T-helper 2 cell treated with Interferon-gamma antibody and Interleukin-4, amounts not matched to agents 100 ng/mL and 5 ng/mL, for 36 hours (primary cell): ENCODE data around the gene RIPK4. TPM values are rescaled to one million over a fixed set of nuclear protein-coding genes. Genes with fewer than 3 reads are reported as not detected.
"Not testable (repeated sequence)": the region's sequence is repeated elsewhere in the genome, so short reads cannot be mapped to it uniquely, and the experiment has no call there.

Experiments
- intact Hi-C: fragments of 100-400 bp; cut with micrococcal nuclease; formaldehyde crosslinking; loops from one replicate; pipeline ENCODE4 v1.15.1; 2023
- total RNA-seq: library from RNA; stranded (reverse); gene quantifications from 2 replicates; pipeline ENCODE4 v1.2.3, GENCODE V29; 2022

RIPK4 gene
- total RNA-seq, 1 donor from 2014 or later = not detected

GRCh38 chr21:41795726-41796125 is 28.9 kb upstream of the RIPK4 start:
- intact Hi-C loops = no loop called here

DNA sequence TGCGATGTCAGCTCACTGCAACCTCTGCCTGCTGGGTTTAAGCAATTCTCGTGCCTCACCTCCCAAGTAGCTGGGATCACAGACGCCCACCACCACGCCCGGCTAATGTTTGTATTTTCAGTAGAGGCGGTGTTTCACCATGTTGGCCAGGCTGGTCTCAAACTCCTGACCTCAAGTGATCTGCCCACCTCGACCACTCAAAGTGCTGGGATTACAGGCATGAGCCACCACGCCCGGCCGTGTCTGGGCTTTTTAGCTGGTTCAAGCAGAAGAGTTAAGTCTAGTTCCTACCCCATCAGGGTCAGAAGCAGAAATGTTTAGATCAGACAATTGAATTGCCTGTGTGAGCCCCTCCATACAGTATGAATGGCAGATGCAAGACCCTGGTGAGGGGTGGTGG is 27.7 kb upstream of the RIPK4 start:
- intact Hi-C loops = no loop called here

- intact Hi-C loops = no loop called here
These were observed 25.9 kb upstream of the RIPK4 start for GRCh38 chr21:41792711-41793110.

- intact Hi-C loops = no loop called here
These were observed 19.7 kb upstream of the RIPK4 start for GRCh38 chr21:41786509-41786987.

- intact Hi-C loops = not testable (repeated sequence)
These were observed 18.4 kb upstream of the RIPK4 start for GRCh38 chr21:41785262-41785661.

- intact Hi-C loops = no loop called here
These were observed 17.7 kb upstream of the RIPK4 start for GRCh38 chr21:41784456-41785102.

DNA sequence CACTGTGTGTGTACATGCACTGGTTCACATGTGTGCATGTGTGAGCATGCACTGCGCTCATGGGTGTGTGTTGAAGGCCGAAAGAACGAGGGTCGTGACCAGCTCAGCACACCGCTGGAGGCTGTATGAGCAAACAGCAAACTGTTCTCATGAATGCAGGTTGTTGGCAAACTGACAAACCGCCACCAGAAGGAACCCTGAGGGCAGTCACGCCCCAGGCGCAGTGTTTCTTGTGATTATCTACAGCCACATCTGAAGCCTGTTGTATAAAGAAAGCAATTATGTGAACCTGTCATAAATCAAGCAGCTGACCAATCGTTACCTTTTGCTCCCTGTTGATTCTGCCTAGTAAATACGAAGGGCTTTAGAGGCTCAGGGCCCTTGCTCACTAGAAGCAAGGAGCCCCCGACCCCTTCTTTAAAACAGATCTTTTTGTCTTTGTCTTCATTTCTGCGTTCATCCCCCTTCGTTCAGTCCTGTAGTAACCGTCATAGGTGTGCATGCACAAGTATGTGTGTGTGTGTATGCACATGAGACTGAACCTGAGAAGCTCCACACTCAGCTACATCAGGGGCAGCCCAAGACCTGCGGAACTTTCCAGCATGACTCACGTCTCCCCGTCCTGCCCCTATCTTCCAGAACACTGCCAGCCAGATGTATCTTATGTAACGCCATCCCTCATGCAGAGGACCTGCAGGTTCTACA is 16.8 kb upstream of the RIPK4 start:
- intact Hi-C loops = no loop called here

DNA sequence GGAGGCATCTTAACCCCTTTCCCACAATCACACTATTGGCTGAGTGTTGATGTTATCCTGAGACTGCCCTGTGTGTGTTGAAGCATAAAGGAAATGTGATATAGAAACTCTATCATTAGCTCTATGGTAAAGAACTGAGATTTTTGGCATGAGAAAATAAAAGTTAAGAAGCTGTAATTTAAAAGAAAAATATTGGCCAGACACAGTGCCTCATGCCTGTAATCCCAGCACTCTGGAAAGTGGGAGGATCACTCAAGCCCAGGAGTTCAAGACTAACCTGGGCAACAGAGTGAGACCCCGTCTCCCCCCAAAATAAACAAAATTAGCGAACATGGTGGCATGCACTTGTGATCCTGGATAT is 14.2 kb upstream of the RIPK4 start:
- intact Hi-C loops = no loop called here

- intact Hi-C loops = no loop called here
These were observed 13.6 kb upstream of the RIPK4 start for GRCh38 chr21:41780337-41781049.

DNA sequence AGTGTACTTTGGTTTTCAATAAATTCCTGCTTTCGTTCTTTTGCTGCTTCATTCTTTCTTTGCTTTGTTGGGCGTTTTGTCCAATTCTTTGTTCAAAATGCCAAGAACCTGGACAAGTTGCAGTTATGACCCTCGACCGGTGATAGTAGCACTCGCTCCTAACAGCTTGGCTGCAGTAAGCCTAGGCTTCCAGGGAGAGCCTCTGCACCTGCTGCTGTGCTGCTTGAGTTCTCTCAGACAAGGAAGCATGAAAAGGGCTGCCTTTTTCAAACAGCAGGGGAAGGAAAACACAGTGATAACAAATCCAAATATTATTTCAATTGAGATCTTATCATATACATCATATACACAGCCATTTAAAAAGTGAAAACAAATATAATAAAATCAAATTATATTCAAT is 12.8 kb upstream of the RIPK4 start:
- intact Hi-C loops = no loop called here

GRCh38 chr21:41778930-41779600 is 12.2 kb upstream of the RIPK4 start:
- intact Hi-C loops = no loop called here

GRCh38 chr21:41777951-41778815 is 11.3 kb upstream of the RIPK4 start:
- intact Hi-C loops = no loop called here

GRCh38 chr21:41776778-41777177 is 9.9 kb upstream of the RIPK4 start:
- intact Hi-C loops = no loop called here

DNA sequence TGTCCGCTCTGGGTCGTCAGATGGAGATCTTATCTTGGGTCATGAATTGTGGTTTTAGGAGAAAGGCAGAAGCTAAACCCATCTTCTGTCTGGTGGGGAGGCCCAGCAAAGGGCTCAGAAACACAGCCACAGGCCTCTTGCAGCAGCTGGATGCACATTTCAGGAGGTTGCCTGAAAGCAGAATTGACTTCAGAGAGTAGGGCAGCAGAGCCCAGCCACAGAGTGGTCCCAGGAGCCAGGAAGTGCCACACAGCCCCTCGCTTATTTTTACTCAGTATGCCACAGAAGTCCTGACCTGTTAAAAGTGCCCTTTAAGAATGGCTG is 8.3 kb upstream of the RIPK4 start:
- intact Hi-C loops = no loop called here

- intact Hi-C loops = no loop called here
These were observed 7.8 kb upstream of the RIPK4 start for GRCh38 chr21:41774467-41775148.

- intact Hi-C loops = no loop called here
These were observed 5.7 kb upstream of the RIPK4 start for GRCh38 chr21:41772351-41773080.

GRCh38 chr21:41771625-41771945 is 4.7 kb upstream of the RIPK4 start:
- intact Hi-C loops = no loop called here

DNA sequence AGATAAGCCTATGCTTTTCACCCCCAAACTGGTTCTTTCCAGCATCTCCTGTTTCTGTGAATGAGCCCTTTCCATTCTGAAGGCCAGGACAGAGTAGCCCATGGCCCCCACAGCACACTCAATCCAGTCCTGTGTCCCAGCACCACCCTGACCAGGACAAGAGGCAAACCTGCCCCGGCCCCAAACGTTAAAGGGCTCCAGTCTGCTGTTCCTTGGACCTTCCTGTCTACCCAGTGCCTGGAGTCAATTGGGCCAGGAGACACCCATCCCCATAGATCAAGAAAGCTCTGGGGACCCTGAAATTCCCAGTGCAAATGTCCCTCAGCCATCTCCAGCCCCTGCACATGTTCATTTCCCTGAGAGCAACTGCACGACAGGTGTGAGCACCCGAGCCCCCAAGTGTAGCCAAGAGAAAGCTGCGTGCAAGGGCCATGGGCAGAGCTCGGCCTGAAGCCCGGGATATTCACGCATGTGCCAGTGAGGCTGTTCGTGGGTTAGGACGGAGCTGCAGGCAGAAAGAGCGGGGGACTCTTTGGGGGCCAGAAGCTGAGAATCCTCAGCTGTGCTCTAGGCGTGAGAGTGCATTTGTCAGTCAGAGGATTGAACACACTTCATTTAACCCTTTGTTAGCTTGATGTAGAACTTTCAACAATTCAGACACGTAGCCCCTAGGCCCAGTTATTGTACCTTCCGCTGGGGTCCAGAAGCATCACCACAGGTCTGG is 4.2 kb upstream of the RIPK4 start:
- intact Hi-C loops = no loop called here

DNA sequence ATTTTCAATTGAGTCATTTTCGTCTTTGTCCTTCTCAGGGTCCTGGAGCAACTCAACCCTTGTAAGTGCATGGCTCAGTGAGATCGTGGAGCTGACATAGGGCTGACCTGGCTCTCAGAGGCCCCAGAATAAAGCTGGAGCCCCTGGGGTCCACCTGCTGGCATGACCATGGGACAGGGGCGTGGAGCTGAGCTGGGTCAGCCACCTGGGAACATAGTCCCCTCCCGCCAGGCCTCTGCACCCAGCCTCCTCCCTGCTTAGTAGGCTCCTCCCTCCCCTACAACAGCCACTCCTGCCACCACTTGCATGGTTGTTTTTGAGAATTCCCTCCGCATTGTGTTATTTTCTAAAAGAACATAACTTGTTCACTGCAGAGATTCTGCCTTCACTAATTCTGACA is 3.1 kb upstream of the RIPK4 start:
- intact Hi-C loops = no loop called here
